Caco-2 (cell line): ENCODE results near the gene VRTN. TPM values are rescaled to one million over a fixed set of nuclear protein-coding genes. Genes with fewer than 3 reads are reported as not detected.
A peak's percentile ranks its signal among the peaks of the same experiment; 100 is the strongest.

Experiments used
- BruUV-seq: library from RNA; stranded (reverse); fragments of 400-500 nt; replicated peaks from 2 replicates; lab custom pipeline; 2021; lab: Mats Ljungman, UMichigan
- CTCF ChIA-PET: fragments of 300-600 bp; sonication (Branson Sonifier 250); formaldehyde crosslinking; loops from one replicate; lab custom pipeline; 2022; ENCODE audit warnings: antibody characterized with exemption; lab: Charles Lee
- POLR2A ChIA-PET: fragments of 300-600 bp; sonication (Branson Sonifier 250); formaldehyde crosslinking; loops from one replicate; lab custom pipeline; 2022; ENCODE audit warnings: antibody characterized with exemption; lab: Charles Lee
- DNase-seq, 2 experiments: peaks; one replicate each; pipeline versions ENCODE4 v3.0.0 to v3.0.0-alpha.2; 2020 to 2022
- H3K27me3 ChIP-seq: replicated peaks from 2 replicates; pipeline ENCODE4 v1.6.0; 2011; ENCODE audit warnings: low read length; ENCODE audit not compliant: control insufficient read depth, insufficient read depth
- H3K36me3 ChIP-seq: 2 replicates; pipeline ENCODE4 v1.5.1; 2011; ENCODE audit warnings: low read length; ENCODE audit not compliant: control insufficient read depth, insufficient read depth
- H3K4me1 ChIP-seq: fragments of 250-450 bp; sonication (Bioruptor Pico); 2 replicates; pipeline ENCODE4 v1.5.1; 2020; ENCODE audit warnings: mild to moderate bottlenecking
- H3K4me3 ChIP-seq: 2 replicates; pipeline ENCODE4 v1.5.1; 2011; ENCODE audit warnings: low read depth, mild to moderate bottlenecking, control low read depth, low read length
- H3K9me3 ChIP-seq: fragments of 250-450 bp; sonication (Bioruptor Pico); 2 replicates; pipeline ENCODE4 v1.5.1; 2020; ENCODE audit warnings: mild to moderate bottlenecking, moderate library complexity
- H3K27ac Mint-ChIP-seq: one replicate; pipeline ENCODE4 v1.8.0; 2022; ENCODE audit warnings: mixed read lengths; ENCODE audit not compliant: unreplicated experiment
- H3K27me3 Mint-ChIP-seq: one replicate; pipeline ENCODE4 v1.8.0; 2022; ENCODE audit warnings: mixed read lengths; ENCODE audit not compliant: insufficient read depth, unreplicated experiment
- H3K36me3 Mint-ChIP-seq: one replicate; pipeline ENCODE4 v1.8.0; 2022; ENCODE audit warnings: mild to moderate bottlenecking, mixed read lengths; ENCODE audit not compliant: insufficient read depth, unreplicated experiment
- H3K4me1 Mint-ChIP-seq: one replicate; pipeline ENCODE4 v1.8.0; 2022; ENCODE audit warnings: low read depth, mixed read lengths; ENCODE audit not compliant: unreplicated experiment
- H3K4me3 Mint-ChIP-seq: one replicate; pipeline ENCODE4 v1.8.0; 2022; ENCODE audit warnings: mild to moderate bottlenecking, moderate library complexity, mixed read lengths; ENCODE audit not compliant: unreplicated experiment
- H3K9me3 Mint-ChIP-seq: one replicate; pipeline ENCODE4 v1.8.0; 2022; ENCODE audit warnings: mixed read lengths; ENCODE audit not compliant: unreplicated experiment
- intact Hi-C: fragments of 100-400 bp; cut with micrococcal nuclease; formaldehyde crosslinking; loops from one replicate; pipeline ENCODE4 v1.10.0; 2022; ENCODE audit not compliant: unreplicated experiment
- total RNA-seq: library from RNA; stranded (reverse); gene quantifications from 2 replicates; pipeline ENCODE4 v1.2.3, GENCODE V29; 2022
- TF ChIP-seq, protein P1 (sequence below), 2 experiments: fragments of 200-600 bp in 1 of 2; IDR thresholded peaks; 1 replicate in 1 of 2; 2 replicates in 1 of 2; pipeline versions ENCODE4 v1.5.1 to v1.8.0; 2011 to 2022; ENCODE audit warnings: antibody characterized with exemption in 1 of 2, control low read depth in 1 of 2, inconsistent platforms in 1 of 2, low read depth in 1 of 2, low read length in 1 of 2, mild to moderate bottlenecking in 1 of 2, moderate library complexity in 1 of 2; ENCODE audit not compliant: insufficient read depth in 1 of 2, severe bottlenecking in 1 of 2, unreplicated experiment in 1 of 2

Gene VRTN
- total RNA-seq, 1 experiment from 2014 or later: 1.7 TPM

DNA sequence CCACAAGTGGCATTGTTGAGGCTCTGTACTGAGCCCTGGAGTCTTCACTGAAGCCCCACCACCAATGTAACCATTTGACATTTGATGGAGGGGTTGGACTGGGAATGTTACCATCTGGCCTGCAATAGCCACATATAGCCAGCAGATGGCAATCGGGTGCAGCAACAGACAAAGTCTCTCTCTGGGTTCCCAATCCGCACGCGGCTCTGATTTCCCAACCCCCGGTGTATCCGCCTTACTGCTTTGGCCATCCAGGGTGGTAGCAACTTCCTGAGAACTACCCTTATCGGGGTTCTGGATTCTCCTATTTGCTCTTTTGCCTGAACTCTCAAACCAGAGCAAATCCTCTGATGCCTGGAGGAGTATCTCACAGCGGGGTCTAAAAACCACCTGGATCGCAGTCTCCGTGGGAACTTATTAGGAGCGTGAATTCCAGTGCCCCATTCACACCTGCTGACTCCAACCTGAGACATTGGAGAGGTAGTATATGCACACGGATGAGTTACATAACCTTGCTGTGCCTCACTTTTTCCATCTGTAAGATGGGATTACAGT is 14.2 kb downstream of the VRTN start:
- Mint-ChIP-seq H3K4me3 (no peak overlapping the region), H3K36me3 (no peaks in the 10 kb centered on the region), H3K4me1 (no peaks in the 10 kb centered on the region), H3K27ac (no peak overlapping the region), H3K9me3 (no peaks in the 10 kb centered on the region), H3K27me3 (no peaks in the 10 kb centered on the region)
- BruUV-seq: no TSS peak
- Histone ChIP-seq H3K27me3 (no peaks in the 10 kb centered on the region), H3K4me3 (no peak overlapping the region), H3K9me3 (no peaks in the 10 kb centered on the region), H3K4me1 (no peaks in the 10 kb centered on the region; the same call in 1 of the 2 replicates), H3K36me3 (no peaks in the 10 kb centered on the region)
- intact Hi-C loops: loop anchor here (1.0 to 10.0 kb wide), 4 partner anchors 37 to 130 kb away; no protein-coding TSS in a partner anchor
- DNase-seq: peak; percentile 84 to 86
- ChIA-PET CTCF (no interaction called here), POLR2A (no interaction called here)
- TF ChIP-seq, protein P1, sequence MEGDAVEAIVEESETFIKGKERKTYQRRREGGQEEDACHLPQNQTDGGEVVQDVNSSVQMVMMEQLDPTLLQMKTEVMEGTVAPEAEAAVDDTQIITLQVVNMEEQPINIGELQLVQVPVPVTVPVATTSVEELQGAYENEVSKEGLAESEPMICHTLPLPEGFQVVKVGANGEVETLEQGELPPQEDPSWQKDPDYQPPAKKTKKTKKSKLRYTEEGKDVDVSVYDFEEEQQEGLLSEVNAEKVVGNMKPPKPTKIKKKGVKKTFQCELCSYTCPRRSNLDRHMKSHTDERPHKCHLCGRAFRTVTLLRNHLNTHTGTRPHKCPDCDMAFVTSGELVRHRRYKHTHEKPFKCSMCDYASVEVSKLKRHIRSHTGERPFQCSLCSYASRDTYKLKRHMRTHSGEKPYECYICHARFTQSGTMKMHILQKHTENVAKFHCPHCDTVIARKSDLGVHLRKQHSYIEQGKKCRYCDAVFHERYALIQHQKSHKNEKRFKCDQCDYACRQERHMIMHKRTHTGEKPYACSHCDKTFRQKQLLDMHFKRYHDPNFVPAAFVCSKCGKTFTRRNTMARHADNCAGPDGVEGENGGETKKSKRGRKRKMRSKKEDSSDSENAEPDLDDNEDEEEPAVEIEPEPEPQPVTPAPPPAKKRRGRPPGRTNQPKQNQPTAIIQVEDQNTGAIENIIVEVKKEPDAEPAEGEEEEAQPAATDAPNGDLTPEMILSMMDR (IDR thresholded peaks at IDR 0.05; ENCODE audit: insufficient read depth in 1 of 2, low read depth in 1 of 2, low read length in 1 of 2, severe bottlenecking in 1 of 2, unreplicated experiment in 1 of 2): peak; percentile 91 to 92

DNA sequence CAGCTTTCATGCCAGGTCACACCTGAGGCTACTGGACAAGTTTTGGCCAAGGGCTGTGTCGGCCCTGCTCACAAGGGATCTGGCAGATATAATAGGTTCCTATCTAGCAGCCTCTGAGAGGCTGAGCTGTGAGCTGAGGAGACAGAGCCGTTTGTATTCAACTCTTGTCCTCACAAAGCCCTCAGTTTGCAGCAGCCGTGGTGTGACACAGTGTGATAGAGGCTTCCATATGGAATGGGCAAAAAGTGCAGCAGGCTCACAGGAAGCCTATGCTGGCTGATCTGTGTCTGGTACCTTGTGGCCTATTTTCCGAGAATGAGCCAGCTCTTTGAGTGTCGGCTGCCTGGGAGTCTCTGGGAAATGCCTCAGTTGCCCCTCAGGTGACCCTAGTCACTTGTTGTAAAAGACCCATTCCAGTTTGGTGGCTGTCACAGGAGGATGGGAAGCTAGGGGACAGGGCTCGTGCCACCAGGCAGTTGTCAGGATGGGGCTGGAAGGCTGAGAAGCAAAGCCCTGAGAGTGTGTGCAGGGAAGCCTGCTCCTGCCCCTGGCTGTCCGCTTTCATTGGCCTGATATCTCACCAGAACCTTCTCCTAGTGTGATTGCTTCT is 16.1 kb downstream of the VRTN start:
- H3K36me3 ChIP-seq: no peaks in the 10 kb centered on the region
- CTCF ChIA-PET: interaction anchor here (0.6 to 1.1 kb wide), 3 partner anchors 79 to 302 kb away, joined by 3 to 4 read pairs (median 3); no protein-coding TSS in a partner anchor
- H3K4me1 Mint-ChIP-seq: no peaks in the 10 kb centered on the region
- no peak overlapping the region for H3K4me3 Mint-ChIP-seq
- no peak overlapping the region for H3K27ac Mint-ChIP-seq
- H3K4me1 ChIP-seq: no peaks in the 10 kb centered on the region; the same call in 1 of the 2 replicates
- no peaks in the 10 kb centered on the region for H3K9me3 Mint-ChIP-seq
- POLR2A ChIA-PET: no interaction called here
- TF ChIP-seq, protein P1 (IDR thresholded peaks at IDR 0.05; ENCODE audit: insufficient read depth in 1 of 2, low read depth in 1 of 2, low read length in 1 of 2, severe bottlenecking in 1 of 2, unreplicated experiment in 1 of 2): no peak
- BruUV-seq: no TSS peak
- intact Hi-C loops: loop anchor here (10.0 kb wide), 1 partner anchor 70 kb away; no protein-coding TSS in a partner anchor
- DNase-seq: peak in 1 of 2 experiments; percentile 26
- no peaks in the 10 kb centered on the region for H3K36me3 Mint-ChIP-seq
- H3K9me3 ChIP-seq: no peaks in the 10 kb centered on the region
- no peaks in the 10 kb centered on the region for H3K27me3 ChIP-seq
- no peak overlapping the region for H3K4me3 ChIP-seq
- H3K27me3 Mint-ChIP-seq: no peaks in the 10 kb centered on the region

GRCh38 chr14:74368026-74368425 is 19.8 kb downstream of the VRTN start:
- DNase-seq: no peak
- H3K4me3 ChIP-seq: no peak overlapping the region
- Mint-ChIP-seq H3K27ac (no peak overlapping the region), H3K27me3 (no peaks in the 10 kb centered on the region), H3K4me1 (no peaks in the 10 kb centered on the region), H3K36me3 (no peaks in the 10 kb centered on the region), H3K4me3 (no peak overlapping the region), H3K9me3 (no peaks in the 10 kb centered on the region)
- BruUV-seq: no TSS peak
- TF ChIP-seq, protein P1 (IDR thresholded peaks at IDR 0.05; ENCODE audit: insufficient read depth in 1 of 2, low read depth in 1 of 2, low read length in 1 of 2, severe bottlenecking in 1 of 2, unreplicated experiment in 1 of 2): no peak
- POLR2A ChIA-PET: no interaction called here
- intact Hi-C loops: loop anchor here (10.0 kb wide), 1 partner anchor 67 kb away; no protein-coding TSS in a partner anchor
- no peaks in the 10 kb centered on the region for H3K27me3 ChIP-seq
- H3K9me3 ChIP-seq: no peaks in the 10 kb centered on the region
- no peaks in the 10 kb centered on the region for H3K4me1 ChIP-seq
- H3K36me3 ChIP-seq: no peaks in the 10 kb centered on the region
- CTCF ChIA-PET: no interaction called here
